CD14-positive monocyte (primary cell): ENCODE data around the gene PRR23C. TPM values are rescaled to one million over a fixed set of nuclear protein-coding genes. Genes with fewer than 3 reads are reported as not detected.

ENCODE experiments used
- DNase-seq, 3 donors: peaks; one replicate each; pipeline ENCODE4 v3.0.0-alpha.2; 2011 to 2022
- H2AFZ ChIP-seq: 2 replicates; pipeline ENCODE4 v1.6.0; 2012; ENCODE audit warnings: mild to moderate bottlenecking, low read depth, low read length, inconsistent platforms; ENCODE audit not compliant: insufficient read depth, poor library complexity, severe bottlenecking
- H3K27ac ChIP-seq, 2 donors: 1 replicate in 1 of 2; 2 replicates in 1 of 2; pipeline ENCODE4 v1.5.1; 2012 to 2013; ENCODE audit warnings: low read length in 2 of 2, control low read depth in 1 of 2, inconsistent platforms in 1 of 2, low read depth in 1 of 2, mild to moderate bottlenecking in 1 of 2
- H3K27me3 ChIP-seq, 2 donors: one replicate each; pipeline versions ENCODE4 v1.6.0 to v1.6.1; 2011 to 2013; ENCODE audit warnings: low read length in 2 of 2; ENCODE audit not compliant: control insufficient read depth in 2 of 2, insufficient read depth in 2 of 2
- H3K36me3 ChIP-seq, 2 donors: replicated peaks in 1 of 2; 1 replicate in 1 of 2; 2 replicates in 1 of 2; pipeline versions ENCODE4 v1.5.1 to v1.6.1; 2012 to 2013; ENCODE audit warnings: low read length in 2 of 2, control low read depth in 1 of 2, inconsistent platforms in 1 of 2, mild to moderate bottlenecking in 1 of 2; ENCODE audit not compliant: insufficient read depth in 2 of 2, control insufficient read depth in 1 of 2
- H3K4me1 ChIP-seq, 2 donors: 1 replicate in 1 of 2; 2 replicates in 1 of 2; pipeline versions ENCODE4 v1.5.1 to v1.6.1; 2012 to 2013; ENCODE audit warnings: low read length in 2 of 2, control low read depth in 1 of 2, inconsistent platforms in 1 of 2, mild to moderate bottlenecking in 1 of 2, moderate library complexity in 1 of 2; ENCODE audit not compliant: insufficient read depth in 2 of 2, control insufficient read depth in 1 of 2
- H3K4me2 ChIP-seq: replicated peaks from 2 replicates; pipeline ENCODE3; 2012; ENCODE audit warnings: low read length, moderate library complexity, mild to moderate bottlenecking; ENCODE audit not compliant: poor library complexity, severe bottlenecking; ENCODE audit errors: extremely low read depth
- H3K4me3 ChIP-seq, 3 experiments: fragments of 200-600 bp in 1 of 3; sonication (generic) in 1 of 3; replicated peaks in 1 of 3; 1 replicate in 2 of 3; 2 replicates in 1 of 3; pipeline ENCODE4 v1.5.1; 2011 to 2013; ENCODE audit warnings: low read length in 3 of 3, mild to moderate bottlenecking in 3 of 3, control low read depth in 2 of 3, low read depth in 2 of 3, inconsistent platforms in 1 of 3, moderate library complexity in 1 of 3
- H3K79me2 ChIP-seq: 2 replicates; pipeline ENCODE4 v1.6.0; 2012; ENCODE audit warnings: mild to moderate bottlenecking, control low read depth, inconsistent platforms, low read length, moderate library complexity; ENCODE audit not compliant: insufficient read depth
- H3K9ac ChIP-seq: 2 replicates; pipeline ENCODE4 v1.6.0; 2017; ENCODE audit warnings: low read length, mild to moderate bottlenecking; ENCODE audit not compliant: insufficient read depth, poor library complexity, severe bottlenecking
- H3K9me3 ChIP-seq, 2 donors: replicated peaks in 1 of 2; 1 replicate in 1 of 2; 2 replicates in 1 of 2; pipeline versions ENCODE4 v1.5.1 to v1.6.1; 2012 to 2013; ENCODE audit warnings: low read length in 2 of 2, control low read depth in 1 of 2; ENCODE audit not compliant: control insufficient read depth in 1 of 2, insufficient read depth in 1 of 2
- H4K20me1 ChIP-seq: 2 replicates; pipeline ENCODE4 v1.6.0; 2012; ENCODE audit warnings: mild to moderate bottlenecking, low read length, control low read depth, moderate library complexity; ENCODE audit not compliant: insufficient read depth
- H3K27ac Mint-ChIP-seq, 7 donors: one replicate each; pipeline ENCODE4 v1.8.0; 2020; ENCODE audit warnings: mild to moderate bottlenecking in 7 of 7, mixed read lengths in 7 of 7, moderate library complexity in 6 of 7, inconsistent platforms in 2 of 7
- H3K27me3 Mint-ChIP-seq, 3 donors: one replicate each; pipeline ENCODE4 v1.8.0; 2021 to 2022; ENCODE audit warnings: low read depth in 3 of 3, mild to moderate bottlenecking in 3 of 3, mixed read lengths in 3 of 3, moderate library complexity in 3 of 3, inconsistent platforms in 1 of 3
- H3K36me3 Mint-ChIP-seq, 2 donors: one replicate each; pipeline ENCODE4 v1.8.0; 2020; ENCODE audit warnings: mixed read lengths in 2 of 2, inconsistent platforms in 1 of 2, mild to moderate bottlenecking in 1 of 2
- H3K4me1 Mint-ChIP-seq: one replicate; pipeline ENCODE4 v1.8.0; 2020; ENCODE audit warnings: mild to moderate bottlenecking, mixed read lengths
- H3K4me3 Mint-ChIP-seq, 2 donors: one replicate each; pipeline ENCODE4 v1.8.0; 2020; ENCODE audit warnings: mild to moderate bottlenecking in 2 of 2, mixed read lengths in 2 of 2, moderate library complexity in 1 of 2
- H3K9me3 Mint-ChIP-seq, 7 donors: one replicate each; pipeline ENCODE4 v1.8.0; 2020 to 2022; ENCODE audit warnings: mixed read lengths in 7 of 7, mild to moderate bottlenecking in 6 of 7, moderate library complexity in 6 of 7, inconsistent platforms in 2 of 7
- CTCF ChIP-seq: fragments of 200-600 bp; IDR thresholded peaks from one replicate; pipeline ENCODE4 v1.8.0; 2022; ENCODE audit warnings: antibody characterized with exemption, mild to moderate bottlenecking
- WGBS: methylation state at CpG from one replicate; pipeline ENCODE4 v1.1.5; 2013; ENCODE audit warnings: missing lambda C conversion rate; ENCODE audit not compliant: insufficient coverage; 5-methylcytosine and 5-hydroxymethylcytosine counted together
- intact Hi-C, 2 donors: fragments of 100-400 bp; cut with micrococcal nuclease; formaldehyde crosslinking; loops; one replicate each; pipeline versions ENCODE4 v1.15.0 to v1.15.1; 2023
- polyA plus RNA-seq, 3 donors: library from polyadenylated mRNA; depleted of rRNA in 1 of 3; unstranded in 2 of 3; stranded (reverse) in 1 of 3; fragments of 300-500 nt in 2 of 3; fragments of >200 nt in 1 of 3; fragmentation: Illumina TruSeq in 2 of 3; gene quantifications; 1 replicate in 2 of 3; 2 replicates in 1 of 3; pipeline ENCODE4 v1.2.3, GENCODE V29; 2012 to 2021

Gene PRR23C
- polyA plus RNA-seq, 3 donors = not detected

DNA sequence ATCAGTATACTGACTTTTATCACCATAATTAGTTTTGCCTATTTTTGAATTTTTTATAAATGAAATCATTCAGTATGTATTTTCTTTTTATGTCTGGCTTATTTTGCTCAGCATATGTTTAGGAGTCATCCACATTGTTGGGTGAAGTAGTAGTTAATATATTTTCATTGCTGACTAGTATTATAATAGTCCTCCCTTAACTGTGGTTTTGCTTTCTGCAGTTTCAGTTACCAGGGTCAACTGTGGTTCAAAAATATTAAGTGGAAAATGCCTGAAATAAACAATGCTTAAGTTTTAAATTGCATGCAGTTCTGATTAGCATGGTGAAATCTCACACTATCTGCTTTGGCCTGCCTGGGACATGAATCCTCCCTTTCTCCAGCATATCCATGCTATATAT lies 39.5 kb upstream of the PRR23C start:
- Mint-ChIP-seq H3K4me1 (no peaks in the 10 kb centered on the region), H3K27ac (no peak overlapping the region), H3K4me3 (no peak overlapping the region), H3K36me3 (no peaks in the 10 kb centered on the region), H3K27me3 (peaks cover 8 to 11% (median 9%) of the 10 kb centered on the region in 3 donors), H3K9me3 (peaks cover 0 to 9% (median 5%) of the 10 kb centered on the region in 7 donors)
- H3K36me3 ChIP-seq = no peaks in the 10 kb centered on the region
- H3K4me3 ChIP-seq = no peak overlapping the region
- H3K4me2 ChIP-seq = no peak overlapping the region
- H3K27me3 ChIP-seq = no peaks in the 10 kb centered on the region
- H2AFZ ChIP-seq = no peak overlapping the region
- TF ChIP-seq CTCF = no peak
- H4K20me1 ChIP-seq = no peaks in the 10 kb centered on the region
- no peaks in the 10 kb centered on the region for H3K9me3 ChIP-seq
- no peak overlapping the region for H3K9ac ChIP-seq
- no peak for DNase-seq
- no peaks in the 10 kb centered on the region for H3K79me2 ChIP-seq
- H3K27ac ChIP-seq = no peak overlapping the region
- intact Hi-C loops = no loop called here
- H3K4me1 ChIP-seq = no peaks in the 10 kb centered on the region

DNA sequence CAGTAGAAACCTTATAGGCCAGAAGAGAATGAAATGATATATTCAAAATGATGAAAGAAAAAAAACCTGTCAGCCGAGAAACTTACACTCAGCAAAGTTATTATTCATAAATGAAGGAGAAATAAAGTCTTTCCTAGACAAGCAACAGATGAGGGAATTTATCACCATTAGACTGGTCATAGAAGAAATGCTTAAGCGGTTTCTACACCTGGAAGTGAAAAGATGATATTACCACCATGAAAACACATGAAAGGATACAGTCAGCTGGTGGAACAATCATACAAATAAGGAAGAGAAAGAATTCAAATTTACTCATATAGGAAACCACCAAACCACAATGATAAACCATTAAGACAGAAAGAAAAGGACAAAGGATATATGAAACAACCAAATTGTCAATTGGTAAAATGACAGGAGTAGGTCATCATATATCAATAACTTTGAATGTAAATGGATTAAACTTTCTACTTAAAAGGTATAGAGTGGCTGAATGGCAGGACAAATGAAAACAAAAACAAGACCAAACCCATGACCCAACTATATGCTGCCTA lies 29.9 kb upstream of the PRR23C start:
- H3K27me3 ChIP-seq = no peaks in the 10 kb centered on the region
- no peak overlapping the region for H3K27ac ChIP-seq
- H3K36me3 ChIP-seq = no peaks in the 10 kb centered on the region
- intact Hi-C loops = no loop called here
- TF ChIP-seq CTCF = no peak
- DNase-seq = no peak
- no peaks in the 10 kb centered on the region for H3K4me1 ChIP-seq
- no peaks in the 10 kb centered on the region for H4K20me1 ChIP-seq
- Mint-ChIP-seq H3K4me3 (no peak overlapping the region), H3K9me3 (peaks cover 16 to 44% (median 33%) of the 10 kb centered on the region in 7 donors), H3K27ac (no peak overlapping the region), H3K27me3 (peaks cover 6 to 16% (median 8%) of the 10 kb centered on the region in 3 donors), H3K36me3 (no peaks in the 10 kb centered on the region), H3K4me1 (no peaks in the 10 kb centered on the region)
- no peaks in the 10 kb centered on the region for H3K79me2 ChIP-seq
- H3K9ac ChIP-seq = no peak overlapping the region
- no CpG with 5 or more reads among the region's 2 CpGs for WGBS
- no peak overlapping the region for H3K4me2 ChIP-seq
- no peak overlapping the region for H2AFZ ChIP-seq
- peaks cover 6 to 13% of the 10 kb centered on the region in 2 donors for H3K9me3 ChIP-seq
- no peak overlapping the region for H3K4me3 ChIP-seq
